CD8-positive, alpha-beta memory T cell (primary cell): ENCODE results near the gene CCDC160. TPM values are rescaled to one million over a fixed set of nuclear protein-coding genes. Genes with fewer than 3 reads are reported as not detected.

Experiments
- CTCF ChIA-PET: fragments of 350-600 bp; sonication (Branson Sonifier 250); formaldehyde crosslinking; loops from one replicate; lab custom pipeline; 2021; ENCODE audit warnings: antibody characterized with exemption; lab: Charles Lee
- POLR2A ChIA-PET: fragments of 350-600 bp; sonication (Branson Sonifier 250); formaldehyde crosslinking; loops from one replicate; lab custom pipeline; 2021; ENCODE audit warnings: antibody characterized with exemption; lab: Charles Lee
- DNase-seq, 5 donors: peaks; one replicate each; pipeline versions ENCODE4 v3.0.0 to v3.0.0-alpha.2; 2020 to 2022; ENCODE audit warnings: mixed read lengths in 1 of 5
- H3K27ac ChIP-seq: one replicate; pipeline ENCODE4 v1.7.0; 2013; ENCODE audit warnings: low read depth, mild to moderate bottlenecking, low read length, moderate library complexity
- H3K27me3 ChIP-seq: 2 replicates; pipeline ENCODE4 v1.7.0; 2013; ENCODE audit warnings: low read length, mild to moderate bottlenecking; ENCODE audit not compliant: insufficient read depth, poor library complexity, severe bottlenecking
- H3K36me3 ChIP-seq: 2 replicates; pipeline ENCODE4 v1.7.0; 2013; ENCODE audit warnings: mild to moderate bottlenecking, low read length, moderate library complexity; ENCODE audit not compliant: insufficient read depth
- H3K4me1 ChIP-seq: 2 replicates; pipeline ENCODE4 v1.7.0; 2013; ENCODE audit warnings: mild to moderate bottlenecking, low read length, moderate library complexity; ENCODE audit not compliant: insufficient read depth
- H3K4me3 ChIP-seq: 2 replicates; pipeline ENCODE4 v1.7.0; 2013; ENCODE audit warnings: mild to moderate bottlenecking, low read length
- H3K9me3 ChIP-seq: 2 replicates; pipeline ENCODE4 v1.7.0; 2013; ENCODE audit warnings: mild to moderate bottlenecking, low read length
- H3K27ac Mint-ChIP-seq, 8 donors: one replicate each; pipeline ENCODE4 v1.8.0; 2020 to 2021; ENCODE audit warnings: mixed read lengths in 8 of 8, mild to moderate bottlenecking in 6 of 8, inconsistent platforms in 3 of 8, moderate library complexity in 3 of 8
- H3K27me3 Mint-ChIP-seq, 2 donors: one replicate each; pipeline ENCODE4 v1.8.0; 2020 to 2021; ENCODE audit warnings: mixed read lengths in 2 of 2, mild to moderate bottlenecking in 1 of 2, moderate library complexity in 1 of 2
- H3K36me3 Mint-ChIP-seq, 3 donors: one replicate each; pipeline ENCODE4 v1.8.0; 2020 to 2021; ENCODE audit warnings: mixed read lengths in 3 of 3, inconsistent platforms in 1 of 3, mild to moderate bottlenecking in 1 of 3
- H3K4me1 Mint-ChIP-seq, 3 donors: one replicate each; pipeline ENCODE4 v1.8.0; 2020 to 2021; ENCODE audit warnings: mixed read lengths in 3 of 3, inconsistent platforms in 1 of 3, mild to moderate bottlenecking in 1 of 3
- H3K4me3 Mint-ChIP-seq, 7 donors: one replicate each; pipeline ENCODE4 v1.8.0; 2020 to 2021; ENCODE audit warnings: mixed read lengths in 7 of 7, mild to moderate bottlenecking in 6 of 7, moderate library complexity in 4 of 7, inconsistent platforms in 2 of 7
- H3K9me3 Mint-ChIP-seq, 5 donors: one replicate each; pipeline ENCODE4 v1.8.0; 2020 to 2022; ENCODE audit warnings: mixed read lengths in 5 of 5, mild to moderate bottlenecking in 3 of 5, moderate library complexity in 2 of 5, inconsistent platforms in 1 of 5
- polyA plus RNA-seq: library from polyadenylated mRNA; unstranded; fragments of 300-500 nt; fragmentation: Illumina TruSeq; gene quantifications from one replicate; pipeline ENCODE4 v1.2.3, GENCODE V29; 2021
- total RNA-seq, 2 experiments: library from RNA; stranded (reverse); gene quantifications; one replicate each; pipeline ENCODE4 v1.2.3, GENCODE V29; 2021

CCDC160 gene
- total and polyA plus RNA-seq, 3 experiments from 2014 or later: not detected

GRCh38 chrX:134239016-134239415, 2.0 kb downstream of the CCDC160 start:
- H3K4me1 Mint-ChIP-seq: no peaks in the 10 kb centered on the region
- no peak overlapping the region for H3K4me3 Mint-ChIP-seq
- Histone ChIP-seq H3K27me3 (peaks cover 4% of the 10 kb centered on the region), H3K9me3 (no peaks in the 10 kb centered on the region), H3K4me1 (no peaks in the 10 kb centered on the region), H3K4me3 (no peak overlapping the region), H3K27ac (no peak overlapping the region), H3K36me3 (no peaks in the 10 kb centered on the region)
- peaks cover 20 to 24% of the 10 kb centered on the region in 2 donors for H3K27me3 Mint-ChIP-seq
- DNase-seq: no peak
- no peak overlapping the region for H3K27ac Mint-ChIP-seq
- ChIA-PET POLR2A (no interaction called here), CTCF (no interaction called here)
- H3K36me3 Mint-ChIP-seq: no peaks in the 10 kb centered on the region
- H3K9me3 Mint-ChIP-seq: no peaks in the 10 kb centered on the region

GRCh38 chrX:134240209-134240608, 3.2 kb downstream of the CCDC160 start:
- peaks cover 20 to 24% of the 10 kb centered on the region in 2 donors for H3K27me3 Mint-ChIP-seq
- Histone ChIP-seq H3K36me3 (no peaks in the 10 kb centered on the region), H3K27ac (no peak overlapping the region), H3K9me3 (no peaks in the 10 kb centered on the region), H3K4me3 (no peak overlapping the region), H3K27me3 (peaks cover 4% of the 10 kb centered on the region), H3K4me1 (no peaks in the 10 kb centered on the region)
- CTCF ChIA-PET: no interaction called here
- no peaks in the 10 kb centered on the region for H3K9me3 Mint-ChIP-seq
- POLR2A ChIA-PET: no interaction called here
- no peak for DNase-seq
- no peak overlapping the region for H3K27ac Mint-ChIP-seq
- H3K4me1 Mint-ChIP-seq: no peaks in the 10 kb centered on the region
- no peak overlapping the region for H3K4me3 Mint-ChIP-seq
- H3K36me3 Mint-ChIP-seq: no peaks in the 10 kb centered on the region

GRCh38 chrX:134241960-134242619, 5.1 kb downstream of the CCDC160 start:
- CTCF ChIA-PET: no interaction called here
- POLR2A ChIA-PET: no interaction called here
- Histone ChIP-seq H3K27me3 (no peaks in the 10 kb centered on the region), H3K36me3 (no peaks in the 10 kb centered on the region), H3K9me3 (no peaks in the 10 kb centered on the region), H3K4me1 (no peaks in the 10 kb centered on the region), H3K27ac (no peak overlapping the region), H3K4me3 (no peak overlapping the region)
- DNase-seq: no peak
- Mint-ChIP-seq H3K9me3 (no peaks in the 10 kb centered on the region), H3K36me3 (no peaks in the 10 kb centered on the region), H3K4me1 (no peaks in the 10 kb centered on the region), H3K4me3 (no peak overlapping the region), H3K27ac (no peak overlapping the region), H3K27me3 (peaks cover 14 to 18% of the 10 kb centered on the region in 2 donors)

GRCh38 chrX:134244043-134244442, 7.1 kb downstream of the CCDC160 start:
- no peak for DNase-seq
- H3K4me1 Mint-ChIP-seq: no peaks in the 10 kb centered on the region

GRCh38 chrX:134246282-134246681, 9.3 kb downstream of the CCDC160 start:
- Histone ChIP-seq H3K4me3 (no peak overlapping the region), H3K36me3 (no peaks in the 10 kb centered on the region), H3K27me3 (no peaks in the 10 kb centered on the region), H3K27ac (no peak overlapping the region), H3K4me1 (no peaks in the 10 kb centered on the region), H3K9me3 (no peaks in the 10 kb centered on the region)
- H3K4me3 Mint-ChIP-seq: no peak overlapping the region
- CTCF ChIA-PET: no interaction called here
- H3K36me3 Mint-ChIP-seq: no peaks in the 10 kb centered on the region
- no peak overlapping the region for H3K27ac Mint-ChIP-seq
- no peaks in the 10 kb centered on the region for H3K4me1 Mint-ChIP-seq
- H3K9me3 Mint-ChIP-seq: no peaks in the 10 kb centered on the region
- POLR2A ChIA-PET: no interaction called here
- H3K27me3 Mint-ChIP-seq: peaks cover 0 to 16% of the 10 kb centered on the region in 2 donors
- no peak for DNase-seq

More at GRCh38 chrX:134244043-134244442, 7.1 kb downstream of the CCDC160 start:
- no peak overlapping the region for H3K27ac Mint-ChIP-seq
- ChIA-PET CTCF (no interaction called here), POLR2A (no interaction called here)
- Histone ChIP-seq H3K9me3 (no peaks in the 10 kb centered on the region), H3K27me3 (no peaks in the 10 kb centered on the region), H3K36me3 (no peaks in the 10 kb centered on the region), H3K4me1 (no peaks in the 10 kb centered on the region), H3K27ac (no peak overlapping the region), H3K4me3 (no peak overlapping the region)
- no peaks in the 10 kb centered on the region for H3K9me3 Mint-ChIP-seq
- H3K27me3 Mint-ChIP-seq: peaks cover 7 to 15% of the 10 kb centered on the region in 2 donors
- H3K4me3 Mint-ChIP-seq: no peak overlapping the region
- no peaks in the 10 kb centered on the region for H3K36me3 Mint-ChIP-seq

GRCh38 chrX:134247492-134247891, 10.5 kb downstream of the CCDC160 start:
- Mint-ChIP-seq H3K27ac (no peak overlapping the region), H3K9me3 (no peaks in the 10 kb centered on the region), H3K4me3 (no peak overlapping the region), H3K4me1 (no peaks in the 10 kb centered on the region), H3K27me3 (peaks cover 0 to 12% of the 10 kb centered on the region in 2 donors), H3K36me3 (no peaks in the 10 kb centered on the region)
- DNase-seq: no peak
- POLR2A ChIA-PET: no interaction called here
- CTCF ChIA-PET: no interaction called here
- no peak overlapping the region for H3K27ac ChIP-seq
- H3K4me3 ChIP-seq: no peak overlapping the region
- H3K4me1 ChIP-seq: no peaks in the 10 kb centered on the region
- no peaks in the 10 kb centered on the region for H3K27me3 ChIP-seq
- no peaks in the 10 kb centered on the region for H3K9me3 ChIP-seq
- H3K36me3 ChIP-seq: no peaks in the 10 kb centered on the region

- Histone ChIP-seq H3K4me3 (no peak overlapping the region), H3K27me3 (no peaks in the 10 kb centered on the region), H3K36me3 (no peaks in the 10 kb centered on the region), H3K4me1 (no peaks in the 10 kb centered on the region), H3K27ac (no peak overlapping the region), H3K9me3 (no peaks in the 10 kb centered on the region)
- Mint-ChIP-seq H3K9me3 (no peaks in the 10 kb centered on the region), H3K4me3 (no peak overlapping the region), H3K27ac (no peak overlapping the region), H3K36me3 (no peaks in the 10 kb centered on the region), H3K27me3 (peaks cover 0 to 15% of the 10 kb centered on the region in 2 donors), H3K4me1 (no peaks in the 10 kb centered on the region)
- DNase-seq: no peak
- ChIA-PET POLR2A (no interaction called here), CTCF (no interaction called here)
These were observed 12.3 kb downstream of the CCDC160 start for GRCh38 chrX:134249241-134249640.

GRCh38 chrX:134251241-134251640, 14.3 kb downstream of the CCDC160 start:
- H3K27me3 Mint-ChIP-seq: peaks cover 0 to 17% of the 10 kb centered on the region in 2 donors
- Histone ChIP-seq H3K9me3 (no peaks in the 10 kb centered on the region), H3K4me3 (no peak overlapping the region), H3K36me3 (no peaks in the 10 kb centered on the region), H3K27ac (no peak overlapping the region), H3K27me3 (no peaks in the 10 kb centered on the region), H3K4me1 (no peaks in the 10 kb centered on the region)
- H3K4me3 Mint-ChIP-seq: no peak overlapping the region
- DNase-seq: no peak
- no peak overlapping the region for H3K27ac Mint-ChIP-seq
- ChIA-PET CTCF (no interaction called here), POLR2A (no interaction called here)
- no peaks in the 10 kb centered on the region for H3K9me3 Mint-ChIP-seq
- H3K36me3 Mint-ChIP-seq: no peaks in the 10 kb centered on the region
- no peaks in the 10 kb centered on the region for H3K4me1 Mint-ChIP-seq
